ENCODE measurements around the gene PSMB2.
"Not testable (repeated sequence)": the region's sequence is repeated elsewhere in the genome, so short reads cannot be mapped to it uniquely, and the experiment has no call there.

PSMB2 gene

DNA sequence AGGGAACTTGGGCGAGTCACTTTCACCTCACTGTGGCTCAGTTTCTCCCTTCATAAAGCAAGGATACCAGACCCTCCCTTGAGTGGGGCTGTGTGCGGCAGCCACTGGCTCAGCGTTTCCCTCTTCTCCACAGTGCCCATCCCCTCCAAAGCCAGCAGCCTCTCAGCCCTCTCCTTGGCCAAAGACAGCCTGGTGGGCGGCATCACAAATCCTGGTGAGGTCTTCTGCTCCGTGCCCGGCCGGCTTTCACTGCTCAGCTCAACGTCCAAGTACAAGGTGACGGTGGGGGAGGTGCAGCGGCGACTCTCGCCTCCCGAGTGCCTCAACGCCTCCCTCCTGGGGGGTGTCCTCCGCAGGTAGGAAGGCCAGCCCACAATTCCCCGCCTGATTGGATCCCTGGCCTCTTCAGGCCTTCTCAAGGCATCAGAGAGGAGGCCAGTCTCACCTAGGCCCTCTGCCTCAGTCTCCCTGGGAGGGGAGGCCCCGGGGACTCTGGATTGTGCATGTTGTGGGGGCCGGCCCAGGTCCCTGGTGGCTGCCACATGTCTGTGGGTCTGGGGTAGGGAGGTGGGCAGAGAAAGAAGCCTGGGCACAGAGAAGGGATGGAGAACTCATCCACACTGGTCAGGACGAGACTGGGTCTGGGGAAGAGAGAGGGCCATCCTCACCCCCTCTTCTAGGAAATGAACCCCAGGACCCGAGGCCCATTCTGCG is 53.0 kb downstream of the PSMB2 start:
- no peaks in the 10 kb centered on the region for H3K9me3 ChIP-seq (ENCODE audit: severe bottlenecking)
- DNase-seq (ENCODE audit: low spot score) (no peak), ATAC-seq (ENCODE audit: low read depth) (no peak)
- H3K27me3 ChIP-seq (ENCODE audit: insufficient read depth, poor library complexity, severe bottlenecking), result no peaks in the 10 kb centered on the region
- H3K27ac ChIP-seq (ENCODE audit: poor library complexity, severe bottlenecking), result no peak overlapping the region
- TF ChIP-seq, protein P1, sequence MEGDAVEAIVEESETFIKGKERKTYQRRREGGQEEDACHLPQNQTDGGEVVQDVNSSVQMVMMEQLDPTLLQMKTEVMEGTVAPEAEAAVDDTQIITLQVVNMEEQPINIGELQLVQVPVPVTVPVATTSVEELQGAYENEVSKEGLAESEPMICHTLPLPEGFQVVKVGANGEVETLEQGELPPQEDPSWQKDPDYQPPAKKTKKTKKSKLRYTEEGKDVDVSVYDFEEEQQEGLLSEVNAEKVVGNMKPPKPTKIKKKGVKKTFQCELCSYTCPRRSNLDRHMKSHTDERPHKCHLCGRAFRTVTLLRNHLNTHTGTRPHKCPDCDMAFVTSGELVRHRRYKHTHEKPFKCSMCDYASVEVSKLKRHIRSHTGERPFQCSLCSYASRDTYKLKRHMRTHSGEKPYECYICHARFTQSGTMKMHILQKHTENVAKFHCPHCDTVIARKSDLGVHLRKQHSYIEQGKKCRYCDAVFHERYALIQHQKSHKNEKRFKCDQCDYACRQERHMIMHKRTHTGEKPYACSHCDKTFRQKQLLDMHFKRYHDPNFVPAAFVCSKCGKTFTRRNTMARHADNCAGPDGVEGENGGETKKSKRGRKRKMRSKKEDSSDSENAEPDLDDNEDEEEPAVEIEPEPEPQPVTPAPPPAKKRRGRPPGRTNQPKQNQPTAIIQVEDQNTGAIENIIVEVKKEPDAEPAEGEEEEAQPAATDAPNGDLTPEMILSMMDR (IDR thresholded peaks at IDR 0.05; ENCODE audit: poor library complexity, severe bottlenecking), result no peak
- no peak overlapping the region for H3K4me3 ChIP-seq (ENCODE audit: severe bottlenecking)
- H3K36me3 ChIP-seq (ENCODE audit: low read depth), result no peaks in the 10 kb centered on the region
- no peaks in the 10 kb centered on the region for H3K4me1 ChIP-seq (ENCODE audit: insufficient read depth, poor library complexity, severe bottlenecking)

DNA sequence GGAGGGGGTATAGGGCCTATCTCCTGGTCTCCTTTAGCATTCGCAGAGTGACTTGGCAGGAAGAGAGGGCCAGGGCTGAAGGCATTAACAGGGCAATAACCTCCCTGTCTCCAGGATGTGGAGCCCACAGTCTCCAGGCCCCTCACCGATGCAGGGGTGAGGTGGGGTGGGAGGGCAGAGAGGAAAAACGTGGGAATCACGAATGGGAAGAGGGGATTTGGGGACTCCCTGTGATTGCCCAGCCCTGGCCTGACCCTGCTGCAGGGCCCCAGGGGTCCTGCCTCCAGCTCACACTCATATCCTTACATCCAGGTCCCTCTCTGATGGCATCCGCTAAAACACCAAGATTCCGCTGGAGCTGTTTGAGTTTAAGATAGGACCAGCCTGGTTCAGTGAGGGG is 53.6 kb downstream of the PSMB2 start:
- Histone ChIP-seq H3K4me1 (ENCODE audit: insufficient read depth, poor library complexity, severe bottlenecking) (no peaks in the 10 kb centered on the region), H3K27ac (ENCODE audit: poor library complexity, severe bottlenecking) (no peak overlapping the region), H3K4me3 (ENCODE audit: severe bottlenecking) (no peak overlapping the region), H3K27me3 (ENCODE audit: insufficient read depth, poor library complexity, severe bottlenecking) (no peaks in the 10 kb centered on the region), H3K9me3 (ENCODE audit: severe bottlenecking) (no peaks in the 10 kb centered on the region), H3K36me3 (ENCODE audit: low read depth) (no peaks in the 10 kb centered on the region)
- DNase-seq (ENCODE audit: low spot score) (no peak), ATAC-seq (ENCODE audit: low read depth) (no peak)
- TF ChIP-seq, protein P1 (IDR thresholded peaks at IDR 0.05; ENCODE audit: poor library complexity, severe bottlenecking), result no peak

DNA sequence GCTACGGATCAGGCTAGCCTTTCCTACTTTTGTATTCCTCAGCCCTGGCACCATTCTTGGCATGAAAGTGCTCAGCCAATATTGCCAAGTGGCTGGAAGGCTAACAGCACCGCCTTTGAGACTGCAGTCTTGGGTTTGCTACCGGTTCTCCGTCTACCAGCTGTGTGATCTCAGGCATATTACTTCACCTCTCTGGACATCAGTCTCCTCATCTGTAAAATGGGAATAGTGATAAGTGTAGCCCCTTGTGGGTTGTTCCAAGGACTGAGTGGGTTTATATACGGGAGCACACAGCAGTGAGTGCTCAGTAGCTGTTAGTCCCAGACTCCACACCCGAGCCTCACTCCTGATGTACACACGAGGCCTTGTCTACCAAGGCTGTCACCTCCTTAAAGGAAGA is 54.5 kb downstream of the PSMB2 start:
- no peak overlapping the region for H3K27ac ChIP-seq (ENCODE audit: poor library complexity, severe bottlenecking)
- no peaks in the 10 kb centered on the region for H3K4me1 ChIP-seq (ENCODE audit: insufficient read depth, poor library complexity, severe bottlenecking)
- H3K9me3 ChIP-seq (ENCODE audit: severe bottlenecking), result no peaks in the 10 kb centered on the region
- DNase-seq (ENCODE audit: low spot score), result no peak
- ATAC-seq (ENCODE audit: low read depth), result no peak
- no peak overlapping the region for H3K4me3 ChIP-seq (ENCODE audit: severe bottlenecking)
- H3K36me3 ChIP-seq (ENCODE audit: low read depth), result no peaks in the 10 kb centered on the region
- TF ChIP-seq, protein P1 (IDR thresholded peaks at IDR 0.05; ENCODE audit: poor library complexity, severe bottlenecking), result no peak
- H3K27me3 ChIP-seq (ENCODE audit: insufficient read depth, poor library complexity, severe bottlenecking), result no peaks in the 10 kb centered on the region

DNA sequence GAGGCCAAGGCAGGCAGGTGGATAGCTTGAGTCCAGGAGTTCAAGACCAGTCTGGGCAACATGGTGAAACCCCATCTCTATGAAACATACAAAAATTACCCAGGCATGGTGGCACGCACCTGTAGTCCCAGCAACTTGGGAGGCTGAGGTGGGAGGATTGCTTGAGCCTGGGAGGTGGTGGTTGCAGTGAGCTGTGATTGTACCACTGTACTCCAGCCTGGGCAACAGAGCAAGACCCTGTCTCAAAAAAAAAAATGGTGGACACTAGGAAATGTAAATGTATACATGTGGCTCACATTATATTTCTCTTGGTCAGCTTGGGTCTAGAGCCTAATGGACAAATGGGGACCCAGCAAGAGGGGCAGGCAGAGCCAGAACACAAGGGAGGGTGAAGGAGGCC is 55.5 kb downstream of the PSMB2 start:
- ATAC-seq (ENCODE audit: low read depth); H3K4me3 ChIP-seq (ENCODE audit: severe bottlenecking); H3K9me3 ChIP-seq (ENCODE audit: severe bottlenecking); DNase-seq (ENCODE audit: low spot score); H3K27ac ChIP-seq (ENCODE audit: poor library complexity, severe bottlenecking); H3K4me1 ChIP-seq (ENCODE audit: insufficient read depth, poor library complexity, severe bottlenecking); H3K27me3 ChIP-seq (ENCODE audit: insufficient read depth, poor library complexity, severe bottlenecking); H3K36me3 ChIP-seq (ENCODE audit: low read depth): not testable (repeated sequence)

DNA sequence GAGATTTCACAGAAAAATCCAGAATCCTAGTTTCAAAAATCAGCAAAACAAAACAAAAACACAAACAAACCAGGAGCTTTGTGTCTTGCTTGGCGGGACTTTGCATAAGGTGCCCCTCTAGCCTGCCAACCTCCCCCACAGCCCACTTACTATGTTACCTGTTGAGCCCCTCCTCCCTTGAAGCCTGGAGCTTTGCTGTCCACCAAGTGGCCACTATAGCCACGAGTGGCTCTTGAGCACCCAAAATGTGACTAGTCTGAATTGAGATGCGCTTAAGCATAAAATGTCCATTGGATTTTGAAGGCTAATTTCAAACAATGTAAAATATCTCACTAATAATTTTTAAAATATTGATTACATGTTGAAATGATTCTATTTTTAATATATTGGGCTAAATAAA is 56.0 kb downstream of the PSMB2 start:
- no peak overlapping the region for H3K27ac ChIP-seq (ENCODE audit: poor library complexity, severe bottlenecking)
- no peaks in the 10 kb centered on the region for H3K27me3 ChIP-seq (ENCODE audit: insufficient read depth, poor library complexity, severe bottlenecking)
- H3K36me3 ChIP-seq (ENCODE audit: low read depth), result no peaks in the 10 kb centered on the region
- DNase-seq (ENCODE audit: low spot score) (no peak), ATAC-seq (ENCODE audit: low read depth) (no peak)
- no peak overlapping the region for H3K4me3 ChIP-seq (ENCODE audit: severe bottlenecking)
- TF ChIP-seq, protein P1 (IDR thresholded peaks at IDR 0.05; ENCODE audit: poor library complexity, severe bottlenecking), result no peak
- H3K4me1 ChIP-seq (ENCODE audit: insufficient read depth, poor library complexity, severe bottlenecking), result no peaks in the 10 kb centered on the region
- no peaks in the 10 kb centered on the region for H3K9me3 ChIP-seq (ENCODE audit: severe bottlenecking)

DNA sequence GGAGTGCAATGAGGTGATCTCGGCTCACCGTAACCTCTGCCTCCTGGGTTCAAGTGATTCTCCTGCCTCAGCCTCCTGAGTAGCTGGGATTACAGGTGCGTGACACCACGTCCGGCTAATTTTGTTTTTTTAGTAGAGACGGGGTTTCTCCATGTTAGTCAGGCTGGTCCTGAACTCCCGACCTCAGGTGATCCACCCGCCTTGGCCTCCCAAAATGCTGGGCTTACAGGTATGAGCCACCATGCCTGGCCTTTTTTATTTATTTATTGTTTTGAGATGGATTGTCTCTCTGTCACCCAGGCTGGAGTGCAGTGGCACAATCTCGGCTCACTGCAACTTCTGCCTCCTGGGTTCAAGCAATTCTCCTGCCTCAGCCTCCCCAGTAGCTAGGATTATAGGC is 59.7 kb downstream of the PSMB2 start:
- not testable (repeated sequence) for H3K9me3 ChIP-seq (ENCODE audit: severe bottlenecking); H3K4me1 ChIP-seq (ENCODE audit: insufficient read depth, poor library complexity, severe bottlenecking); H3K27me3 ChIP-seq (ENCODE audit: insufficient read depth, poor library complexity, severe bottlenecking); H3K36me3 ChIP-seq (ENCODE audit: low read depth); DNase-seq (ENCODE audit: low spot score); H3K4me3 ChIP-seq (ENCODE audit: severe bottlenecking); ATAC-seq (ENCODE audit: low read depth); H3K27ac ChIP-seq (ENCODE audit: poor library complexity, severe bottlenecking)
